Peyer's patch (tissue), 4 donors: Measurements from ENCODE around the gene KRTAP9-2.

Experiments
- POLR2A ChIP-seq, 2 donors: fragments of 450-650 bp; IDR thresholded peaks; one replicate each; pipeline ENCODE4 v1.5.1; 2017; ENCODE audit warnings: antibody characterized with exemption in 2 of 2, mild to moderate bottlenecking in 2 of 2, moderate library complexity in 2 of 2
- TF ChIP-seq, protein P1 (sequence below), 6 experiments: fragments of 450-650 bp in 4 of 6; fragments of 200-600 bp in 2 of 6; sonication (generic) in 1 of 6; IDR thresholded peaks; one replicate each; pipeline ENCODE4 v1.5.1; 2017 to 2019; ENCODE audit warnings: antibody characterized with exemption in 6 of 6, mild to moderate bottlenecking in 3 of 6, moderate library complexity in 1 of 6

DNA sequence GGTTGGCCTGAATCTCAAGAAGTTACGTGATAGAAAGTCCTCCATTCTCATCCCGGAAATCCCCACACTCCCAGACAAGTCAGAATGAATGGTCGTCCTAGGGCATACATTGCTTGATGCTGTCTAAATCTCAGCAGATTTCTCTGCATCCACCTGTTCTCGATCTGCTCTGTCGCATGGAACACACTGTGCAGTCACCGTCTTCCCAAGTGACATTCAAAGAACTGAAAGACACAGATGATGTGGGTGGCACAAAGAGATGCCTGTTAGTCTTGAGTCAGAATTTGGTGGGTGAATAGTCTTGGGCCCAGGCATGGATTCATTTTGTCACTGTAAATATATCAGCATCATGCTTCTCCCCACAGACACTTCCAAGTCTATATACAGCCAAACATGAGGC, 5.3 kb downstream of the KRTAP9-2 start:
- TF ChIP-seq, protein P1, sequence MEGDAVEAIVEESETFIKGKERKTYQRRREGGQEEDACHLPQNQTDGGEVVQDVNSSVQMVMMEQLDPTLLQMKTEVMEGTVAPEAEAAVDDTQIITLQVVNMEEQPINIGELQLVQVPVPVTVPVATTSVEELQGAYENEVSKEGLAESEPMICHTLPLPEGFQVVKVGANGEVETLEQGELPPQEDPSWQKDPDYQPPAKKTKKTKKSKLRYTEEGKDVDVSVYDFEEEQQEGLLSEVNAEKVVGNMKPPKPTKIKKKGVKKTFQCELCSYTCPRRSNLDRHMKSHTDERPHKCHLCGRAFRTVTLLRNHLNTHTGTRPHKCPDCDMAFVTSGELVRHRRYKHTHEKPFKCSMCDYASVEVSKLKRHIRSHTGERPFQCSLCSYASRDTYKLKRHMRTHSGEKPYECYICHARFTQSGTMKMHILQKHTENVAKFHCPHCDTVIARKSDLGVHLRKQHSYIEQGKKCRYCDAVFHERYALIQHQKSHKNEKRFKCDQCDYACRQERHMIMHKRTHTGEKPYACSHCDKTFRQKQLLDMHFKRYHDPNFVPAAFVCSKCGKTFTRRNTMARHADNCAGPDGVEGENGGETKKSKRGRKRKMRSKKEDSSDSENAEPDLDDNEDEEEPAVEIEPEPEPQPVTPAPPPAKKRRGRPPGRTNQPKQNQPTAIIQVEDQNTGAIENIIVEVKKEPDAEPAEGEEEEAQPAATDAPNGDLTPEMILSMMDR (IDR thresholded peaks at IDR 0.05): no peak
- no peak for TF ChIP-seq POLR2A (IDR thresholded peaks at IDR 0.05)
